ENCODE results near the gene PTPRE. TPM values are rescaled to one million over a fixed set of nuclear protein-coding genes. Genes with fewer than 3 reads are reported as not detected.

Gene PTPRE
- total RNA-seq (2013; cell fraction: nucleolus; rRNA removed): 21.2 and 27.6 TPM in 2 replicates
- 3.8 and 5.2 TPM in 2 replicates for total RNA-seq (2014; rRNA removed)
- 2.9 TPM in 2 replicates for total RNA-seq (2014; rRNA removed; fragmentation: Illumina TruSeq; extraction: Trizol)
- 6.3 and 7.8 TPM in 2 replicates for total RNA-seq (2021)
- polyA plus RNA-seq (2011; ENCODE audit: low read depth): 1.4 TPM
- 5.3 and 7.6 TPM in 2 replicates for polyA plus RNA-seq (2011; rRNA removed)
- polyA plus RNA-seq (2011; cell fraction: cytosol; rRNA removed): 6.5 and 7.8 TPM in 2 replicates
- polyA plus RNA-seq (2011; cell fraction: nucleus; rRNA removed): 40.9 and 44.2 TPM in 2 replicates
- polyA plus RNA-seq (2012): 2.5 and 2.8 TPM in 2 replicates
- 3.5 and 4.1 TPM in 2 replicates for polyA plus RNA-seq (2014; fragmentation: Illumina TruSeq; extraction: Trizol)
- 1 to 10 TPM; 5.8 to 6.7 TPM for polyA plus RNA-seq (2014; fragmentation: Nextera tagmentation; extraction: Ambion mirVana)
- polyA plus RNA-seq (2014; rRNA removed): 2.7 and 3.1 TPM in 2 replicates
- polyA plus RNA-seq (2016; fragmentation: Nextera tagmentation; extraction: Ambion mirVana): 1 to 10 TPM; 5.7 to 6.4 TPM
- 7.6 and 11.6 TPM in 2 replicates for polyA minus RNA-seq (2011; rRNA and poly(A)+ RNA removed)
- polyA minus RNA-seq (2011; cell fraction: cytosol; rRNA and poly(A)+ RNA removed): 5.6 and 7.2 TPM in 2 replicates
- polyA minus RNA-seq (2011; cell fraction: nucleus; rRNA and poly(A)+ RNA removed): 17.8 and 36.2 TPM in 2 replicates
- percentile 47 among the genes with signal in this experiment for Bru-seq, nascent RNA
- BruChase-seq, experiment 1, labeled RNA remaining after a 6-hour chase: percentile 43 among the genes with signal in this experiment
- BruChase-seq, experiment 2, labeled RNA remaining after a 2-hour chase: percentile 46 among the genes with signal in this experiment
- long read RNA-seq, experiment 1, partial matches to known transcripts: 3 of 7 reads
- long read RNA-seq, experiment 1, other reads (novel, unspliced or antisense): 4 of 7 reads
- long read RNA-seq, experiment 2, full-length matches to known transcripts: 8 of 37 reads
- long read RNA-seq, experiment 2, partial matches to known transcripts: 16 of 37 reads
- long read RNA-seq, experiment 2, other reads (novel, unspliced or antisense): 13 of 37 reads

- FAIRE-seq: no peak
- BruUV-seq (replicated peaks): no TSS peak
- TF ChIP-seq RAD21 (IDR thresholded peaks at IDR 0.05; ENCODE audit: insufficient read depth, low read depth, low read length): peak; percentile 24; the same call in 1 of the 2 replicates
- TF ChIP-seq PML (IDR thresholded peaks at IDR 0.05; ENCODE audit: low read length): no peak
- no peak for TF ChIP-seq TCF7 (IDR thresholded peaks at IDR 0.05; ENCODE audit: borderline replicate concordance)
- TF ChIP-seq IKZF2 (IDR thresholded peaks at IDR 0.05): no peak
- no peak for TF ChIP-seq KAT2A (conservative IDR thresholded peaks at IDR 0.05; ENCODE audit: control insufficient read depth, low read depth, low read length)
- 0 out of 2 replicates have a peak, but pooled peaks have one; percentile 28 for TF ChIP-seq GATAD2B (conservative IDR thresholded peaks at IDR 0.05; ENCODE audit: low read depth)
- peak in 1 of 2 experiments; percentile 67; a peak in 2 of 3 replicates for TF ChIP-seq EGR1 (IDR thresholded peaks at IDR 0.05; ENCODE audit: borderline replicate concordance in 1 of 2, low read depth in 2 of 2, low read length in 2 of 2)
- TF ChIP-seq JUNB (IDR thresholded peaks at IDR 0.05): no peak
- TF ChIP-seq SP1 (IDR thresholded peaks at IDR 0.05; ENCODE audit: low read depth, low read length): no peak
- no peak for TF ChIP-seq POU2F2 (IDR thresholded peaks at IDR 0.05; ENCODE audit: borderline replicate concordance, low read depth, low read length)
- peak; percentile 33; the same call in 1 of the 2 replicates for TF ChIP-seq NR2F1 (conservative IDR thresholded peaks at IDR 0.05)
- peak; percentile 38 for TF ChIP-seq SMC3 (IDR thresholded peaks at IDR 0.05; ENCODE audit: borderline replicate concordance, low read length)
- TF ChIP-seq, protein P1, sequence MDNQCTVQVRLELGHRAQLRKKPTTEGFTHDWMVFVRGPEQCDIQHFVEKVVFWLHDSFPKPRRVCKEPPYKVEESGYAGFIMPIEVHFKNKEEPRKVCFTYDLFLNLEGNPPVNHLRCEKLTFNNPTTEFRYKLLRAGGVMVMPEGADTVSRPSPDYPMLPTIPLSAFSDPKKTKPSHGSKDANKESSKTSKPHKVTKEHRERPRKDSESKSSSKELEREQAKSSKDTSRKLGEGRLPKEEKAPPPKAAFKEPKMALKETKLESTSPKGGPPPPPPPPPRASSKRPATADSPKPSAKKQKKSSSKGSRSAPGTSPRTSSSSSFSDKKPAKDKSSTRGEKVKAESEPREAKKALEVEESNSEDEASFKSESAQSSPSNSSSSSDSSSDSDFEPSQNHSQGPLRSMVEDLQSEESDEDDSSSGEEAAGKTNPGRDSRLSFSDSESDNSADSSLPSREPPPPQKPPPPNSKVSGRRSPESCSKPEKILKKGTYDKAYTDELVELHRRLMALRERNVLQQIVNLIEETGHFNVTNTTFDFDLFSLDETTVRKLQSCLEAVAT (IDR thresholded peaks at IDR 0.05): no peak
- TF ChIP-seq, protein P2, sequence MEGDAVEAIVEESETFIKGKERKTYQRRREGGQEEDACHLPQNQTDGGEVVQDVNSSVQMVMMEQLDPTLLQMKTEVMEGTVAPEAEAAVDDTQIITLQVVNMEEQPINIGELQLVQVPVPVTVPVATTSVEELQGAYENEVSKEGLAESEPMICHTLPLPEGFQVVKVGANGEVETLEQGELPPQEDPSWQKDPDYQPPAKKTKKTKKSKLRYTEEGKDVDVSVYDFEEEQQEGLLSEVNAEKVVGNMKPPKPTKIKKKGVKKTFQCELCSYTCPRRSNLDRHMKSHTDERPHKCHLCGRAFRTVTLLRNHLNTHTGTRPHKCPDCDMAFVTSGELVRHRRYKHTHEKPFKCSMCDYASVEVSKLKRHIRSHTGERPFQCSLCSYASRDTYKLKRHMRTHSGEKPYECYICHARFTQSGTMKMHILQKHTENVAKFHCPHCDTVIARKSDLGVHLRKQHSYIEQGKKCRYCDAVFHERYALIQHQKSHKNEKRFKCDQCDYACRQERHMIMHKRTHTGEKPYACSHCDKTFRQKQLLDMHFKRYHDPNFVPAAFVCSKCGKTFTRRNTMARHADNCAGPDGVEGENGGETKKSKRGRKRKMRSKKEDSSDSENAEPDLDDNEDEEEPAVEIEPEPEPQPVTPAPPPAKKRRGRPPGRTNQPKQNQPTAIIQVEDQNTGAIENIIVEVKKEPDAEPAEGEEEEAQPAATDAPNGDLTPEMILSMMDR (IDR thresholded peaks at IDR 0.05 in 2 of 3, conservative IDR thresholded peaks at IDR 0.05 in 1 of 3; ENCODE audit: control insufficient read depth in 2 of 3, extremely low read depth in 1 of 3, insufficient read depth in 1 of 3, low read depth in 3 of 3, low read length in 3 of 3): peak; percentile 35 to 45 (median 39); a peak in 4 of 6 replicates
- TF ChIP-seq IKZF1 (conservative IDR thresholded peaks at IDR 0.05): peak; percentile 37; the same call in 1 of the 2 replicates
- no peak for TF ChIP-seq SREBF2 (IDR thresholded peaks at IDR 0.05; ENCODE audit: low read length)
- TF ChIP-seq NFXL1 (IDR thresholded peaks at IDR 0.05; ENCODE audit: borderline replicate concordance): no peak
Measured at GRCh38 chr10:127906548-127907377, at the start of gene PTPRE. Gene PTPRE, plus strand, starts transcription at chr10:127907103. Its CDS starts 133,779 bp downstream, at chr10:128040882.

More at GRCh38 chr10:127906548-127907377, at the start of gene PTPRE:
- ATAC-seq (peak; percentile 97), DNase-seq (ENCODE audit: low read depth, low spot score) (no peak)
- Histone ChIP-seq H3K27ac (ENCODE audit: control insufficient read depth, insufficient read depth) (no peak within 1 kb of the TSS), H2AFZ (ENCODE audit: control insufficient read depth, low read depth, low read length) (no peak within 1 kb of the TSS), H3K27me3 (replicated peaks in 1 of 2; ENCODE audit: control insufficient read depth in 2 of 2, insufficient read depth in 2 of 2, low read length in 1 of 2) (no peaks in the 10 kb centered on the region; a peak in 2 of 4 replicates), H3K4me2 (ENCODE audit: control insufficient read depth, insufficient read depth) (0 out of 2 replicates have a peak within 1 kb of the TSS, but pooled peaks have one; percentile 17), H3K36me3 (ENCODE audit: control insufficient read depth in 2 of 2, insufficient read depth in 2 of 2, low read length in 1 of 2) (no peaks in the 10 kb centered on the region), H4K20me1 (ENCODE audit: control insufficient read depth, insufficient read depth) (no peaks in the 10 kb centered on the region), H3K4me3 (no peak within 1 kb of the TSS), H3K4me1 (ENCODE audit: control insufficient read depth, insufficient read depth, low read length) (no peaks in the 10 kb centered on the region), H3K79me2 (ENCODE audit: control insufficient read depth, insufficient read depth, low read length) (no peaks in the 10 kb centered on the region), H3K9ac (ENCODE audit: control insufficient read depth, insufficient read depth, low read length) (no peak within 1 kb of the TSS), H3K9me3 (replicated peaks; ENCODE audit: control insufficient read depth, insufficient read depth, low read length) (no peaks in the 10 kb centered on the region)
- intact Hi-C loops (cut with micrococcal nuclease; ENCODE audit: unreplicated experiment): loop anchor here (1.0 to 10.0 kb wide), 3 partner anchors 105 to 248 kb away; no protein-coding TSS in a partner anchor
- SMC1A ChIA-PET (ENCODE audit: uncharacterized antibody, unreplicated experiment): no interaction called here
- POLR2A ChIA-PET: no interaction called here
- in situ Hi-C loops (cut with MboI): no loop called here
- CTCF ChIA-PET: interaction anchor here (1.0 to 1.6 kb wide), 4 partner anchors 52 to 162 kb away, joined by 3 to 9 read pairs (median 5); no protein-coding TSS in a partner anchor
- RAD21 ChIA-PET (ENCODE audit: unreplicated experiment): interaction anchor here (1.0 to 1.2 kb wide), 2 partner anchors 105 to 129 kb away, joined by 3 read pairs; no protein-coding TSS in a partner anchor
- WGBS (ENCODE audit: insufficient coverage, insufficient replicate concordance, low lambda C conversion rate, missing lambda C conversion rate): 10% methylated on average over 48 of the region's 78 CpGs
